ENCODE results near the gene ALX3. TPM values are rescaled to one million over a fixed set of nuclear protein-coding genes. Genes with fewer than 3 reads are reported as not detected.

ALX3 gene
- total and polyA plus RNA-seq, 7 donors = 0.04 to 0.11 (median 0.05) TPM; not detected in 4

GRCh38 chr1:110048923-110049601 lies 21.4 kb downstream of the ALX3 start:
- Histone ChIP-seq H3K27me3 (ENCODE audit: insufficient read depth in 3 of 3, low read length in 2 of 3) (no peaks in the 10 kb centered on the region), H3K4me1 (peaks cover 4% of the 10 kb centered on the region), H3K9me3 (no peaks in the 10 kb centered on the region), H3K27ac (no peak overlapping the region), H3K4me3 (no peak overlapping the region), H3K36me3 (ENCODE audit: insufficient read depth in 1 of 2, low read depth in 1 of 2) (peaks cover 22 to 100% of the 10 kb centered on the region in 2 donors)
- TF ChIP-seq, protein P1, sequence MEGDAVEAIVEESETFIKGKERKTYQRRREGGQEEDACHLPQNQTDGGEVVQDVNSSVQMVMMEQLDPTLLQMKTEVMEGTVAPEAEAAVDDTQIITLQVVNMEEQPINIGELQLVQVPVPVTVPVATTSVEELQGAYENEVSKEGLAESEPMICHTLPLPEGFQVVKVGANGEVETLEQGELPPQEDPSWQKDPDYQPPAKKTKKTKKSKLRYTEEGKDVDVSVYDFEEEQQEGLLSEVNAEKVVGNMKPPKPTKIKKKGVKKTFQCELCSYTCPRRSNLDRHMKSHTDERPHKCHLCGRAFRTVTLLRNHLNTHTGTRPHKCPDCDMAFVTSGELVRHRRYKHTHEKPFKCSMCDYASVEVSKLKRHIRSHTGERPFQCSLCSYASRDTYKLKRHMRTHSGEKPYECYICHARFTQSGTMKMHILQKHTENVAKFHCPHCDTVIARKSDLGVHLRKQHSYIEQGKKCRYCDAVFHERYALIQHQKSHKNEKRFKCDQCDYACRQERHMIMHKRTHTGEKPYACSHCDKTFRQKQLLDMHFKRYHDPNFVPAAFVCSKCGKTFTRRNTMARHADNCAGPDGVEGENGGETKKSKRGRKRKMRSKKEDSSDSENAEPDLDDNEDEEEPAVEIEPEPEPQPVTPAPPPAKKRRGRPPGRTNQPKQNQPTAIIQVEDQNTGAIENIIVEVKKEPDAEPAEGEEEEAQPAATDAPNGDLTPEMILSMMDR (IDR thresholded peaks at IDR 0.05) = no peak
- 69 to 83% (median 80%) methylated on average over 9 of the region's 9 CpGs for WGBS, 3 donors
- DNase-seq (no peak), ATAC-seq (no peak)
- intact Hi-C loops (cut with DNase I) = no loop called here

DNA sequence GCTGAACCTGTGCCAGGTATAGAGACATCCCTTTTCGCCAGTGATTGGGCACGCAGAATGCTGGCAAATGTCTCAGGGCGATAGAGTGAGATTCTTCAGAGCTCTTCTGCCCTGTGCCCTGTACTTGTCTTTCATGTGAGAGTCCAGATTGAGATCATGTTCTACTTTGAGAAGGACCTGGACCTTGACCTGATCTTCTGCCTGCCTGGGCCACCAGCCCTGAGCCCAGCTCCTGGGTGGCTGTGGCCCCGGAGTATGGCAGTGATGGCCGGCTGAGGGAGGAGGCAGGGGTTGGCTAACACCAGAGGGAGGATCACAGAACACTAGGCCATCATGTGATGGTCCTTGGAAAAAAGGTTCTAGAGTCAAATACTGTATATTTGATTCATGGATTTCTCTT lies 22.2 kb downstream of the ALX3 start:
- intact Hi-C loops (cut with DNase I) = no loop called here
- Histone ChIP-seq H3K4me3 (no peak overlapping the region), H3K4me1 (peaks cover 4% of the 10 kb centered on the region), H3K27me3 (ENCODE audit: insufficient read depth in 3 of 3, low read length in 2 of 3) (no peaks in the 10 kb centered on the region), H3K27ac (no peak overlapping the region), H3K9me3 (no peaks in the 10 kb centered on the region), H3K36me3 (ENCODE audit: insufficient read depth in 1 of 2, low read depth in 1 of 2) (peaks cover 22 to 100% of the 10 kb centered on the region in 2 donors)
- DNase-seq (no peak), ATAC-seq (peak; percentile 9 to 44 (median 24))
- 34 to 72% (median 44%) methylated on average over 5 of the region's 5 CpGs for WGBS, 3 donors
- TF ChIP-seq, protein P1 (IDR thresholded peaks at IDR 0.05) = no peak

DNA sequence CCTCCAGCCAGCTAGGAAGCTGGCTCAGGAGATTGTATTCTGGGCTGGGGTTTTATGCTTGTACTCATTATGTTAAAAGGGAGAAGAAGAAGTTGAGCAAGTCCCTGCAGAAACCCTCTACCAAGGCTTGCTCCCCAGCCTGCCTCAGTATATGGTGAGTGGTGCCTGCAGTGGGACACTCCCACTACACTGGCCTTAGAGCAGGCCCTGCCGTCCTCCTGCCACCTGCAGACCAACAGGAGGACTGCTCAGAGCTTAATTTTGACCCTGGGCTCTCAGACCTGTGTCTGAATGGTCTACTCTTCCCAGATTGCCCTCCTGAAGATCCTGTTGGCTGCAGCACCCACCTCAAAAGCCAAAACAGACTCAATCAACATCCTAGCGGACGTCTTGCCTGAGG lies 23.0 kb downstream of the ALX3 start:
- intact Hi-C loops (cut with DNase I) = no loop called here
- no peak for ATAC-seq

DNA sequence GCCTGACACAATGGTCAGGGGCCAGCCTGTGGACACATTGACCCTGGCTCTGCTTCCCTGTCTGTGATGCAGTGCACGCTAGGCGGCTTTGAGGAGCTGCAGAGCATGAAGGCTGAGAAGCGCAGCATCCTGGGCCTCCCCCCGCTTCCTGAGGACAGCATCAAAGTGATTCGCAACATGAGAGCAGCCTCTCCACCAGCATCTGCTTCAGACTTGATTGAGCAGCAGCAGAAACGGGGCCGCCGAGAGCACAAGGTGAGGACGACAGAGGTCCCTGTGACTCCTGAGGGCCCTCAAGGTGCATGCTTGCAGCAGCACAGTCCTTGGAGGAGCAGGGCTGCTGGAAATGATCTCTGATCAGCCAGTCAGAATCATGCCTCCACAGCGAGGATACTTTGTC lies 27.5 kb downstream of the ALX3 start:
- H3K4me3 ChIP-seq = no peak overlapping the region
- intact Hi-C loops (cut with DNase I) = no loop called here
- no peaks in the 10 kb centered on the region for H3K9me3 ChIP-seq
- H3K4me1 ChIP-seq = no peaks in the 10 kb centered on the region
- no peak for DNase-seq
- TF ChIP-seq, protein P1 (IDR thresholded peaks at IDR 0.05) = no peak
- H3K27ac ChIP-seq = no peak overlapping the region
- WGBS, 3 donors = 95 to 96% (median 95%) methylated on average over 10 of the region's 10 CpGs
- no peaks in the 10 kb centered on the region for H3K27me3 ChIP-seq (ENCODE audit: insufficient read depth in 3 of 3, low read length in 2 of 3)
- H3K36me3 ChIP-seq (ENCODE audit: insufficient read depth in 1 of 2, low read depth in 1 of 2) = peaks cover 19 to 100% of the 10 kb centered on the region in 2 donors
- ATAC-seq = no peak

More for the DNA sequence above, 23.0 kb downstream of the ALX3 start:
- H3K4me3 ChIP-seq = no peak overlapping the region
- no peak for DNase-seq
- no peaks in the 10 kb centered on the region for H3K9me3 ChIP-seq
- TF ChIP-seq, protein P1 (IDR thresholded peaks at IDR 0.05) = no peak
- peaks cover 4% of the 10 kb centered on the region for H3K4me1 ChIP-seq
- H3K36me3 ChIP-seq (ENCODE audit: insufficient read depth in 1 of 2, low read depth in 1 of 2) = peaks cover 22 to 100% of the 10 kb centered on the region in 2 donors
- no peaks in the 10 kb centered on the region for H3K27me3 ChIP-seq (ENCODE audit: insufficient read depth in 3 of 3, low read length in 2 of 3)
- WGBS, 3 donors = 75 to 83% (median 78%) methylated on average over 3 of the region's 3 CpGs
- H3K27ac ChIP-seq = no peak overlapping the region

DNA sequence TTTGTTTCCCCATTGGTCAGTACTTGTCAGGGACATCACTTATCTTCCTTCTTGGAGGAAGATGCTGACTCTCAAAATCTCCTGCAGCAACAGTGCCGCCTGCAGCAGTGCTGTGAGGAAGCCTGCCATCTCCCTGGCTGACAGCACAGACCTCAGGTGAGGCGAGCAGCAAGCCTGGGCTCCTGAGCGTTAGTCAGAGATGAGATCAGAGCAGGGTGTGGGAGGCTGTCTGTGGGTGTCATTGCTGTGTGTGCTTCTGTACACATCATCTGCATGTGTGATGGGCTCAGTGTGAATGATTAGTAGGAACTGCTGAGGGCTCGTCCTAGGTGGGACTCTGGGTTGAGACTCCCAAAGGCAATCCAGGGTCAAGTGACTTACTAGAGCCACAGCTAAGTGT lies 29.9 kb downstream of the ALX3 start:
- 91 to 97% (median 95%) methylated on average over 4 of the region's 4 CpGs for WGBS, 3 donors
- TF ChIP-seq, protein P1 (IDR thresholded peaks at IDR 0.05) = no peak
- Histone ChIP-seq H3K27ac (no peak overlapping the region), H3K27me3 (ENCODE audit: insufficient read depth in 3 of 3, low read length in 2 of 3) (no peaks in the 10 kb centered on the region), H3K36me3 (ENCODE audit: insufficient read depth in 1 of 2, low read depth in 1 of 2) (peaks cover 14 to 86% of the 10 kb centered on the region in 2 donors), H3K9me3 (no peaks in the 10 kb centered on the region), H3K4me1 (peaks cover 6% of the 10 kb centered on the region), H3K4me3 (no peak overlapping the region)
- intact Hi-C loops (cut with DNase I) = no loop called here
- no peak for ATAC-seq
- no peak for DNase-seq
